ENCODE measurements around the gene WFS1. TPM values are rescaled to one million over a fixed set of nuclear protein-coding genes. Genes with fewer than 3 reads are reported as not detected.

WFS1 gene
- total and polyA plus RNA-seq, 2 of the 4 experiments (the other 2 are of a cell fraction): 9.7 to 42.4 TPM

GRCh38 chr4:6271701-6272465 is 2.2 kb downstream of the WFS1 start:
- Histone ChIP-seq H2AFZ (replicated peaks; ENCODE audit: low read length, poor library complexity) (peak overlapping the region; percentile 59), H2AK5ac (ENCODE audit: low read depth, low read length) (peak overlapping the region; percentile 86), H4K20me1 (ENCODE audit: insufficient read depth, low read length) (peaks cover 46% of the 10 kb centered on the region), H3K56ac (ENCODE audit: extremely low read depth, insufficient read depth, low read length) (no peak overlapping the region), H3K36me3 (ENCODE audit: control insufficient read depth, insufficient read depth, low read length) (peaks cover 3% of the 10 kb centered on the region; the same call in 1 of the 2 replicates), H3K4me1 (ENCODE audit: control insufficient read depth, insufficient read depth, low read length) (peaks cover 29% of the 10 kb centered on the region), H3K14ac (replicated peaks; ENCODE audit: low read depth, low read length) (no peak overlapping the region; the same call in 1 of the 2 replicates), H2BK120ac (ENCODE audit: low read depth, low read length) (peak overlapping the region; percentile 37), H3K9me1 (ENCODE audit: insufficient read depth, low read length) (peaks cover 18% of the 10 kb centered on the region), H3K9ac (ENCODE audit: low read depth, low read length) (no peak overlapping the region), H3K27me3 (ENCODE audit: control insufficient read depth, insufficient read depth, low read length) (peaks cover 2% of the 10 kb centered on the region; the same call in 1 of the 2 replicates), H4K91ac (ENCODE audit: insufficient read depth, low read depth, low read length) (peak overlapping the region; percentile 25), H3K4ac (ENCODE audit: low read depth, low read length) (peak overlapping the region; percentile 41), H2AK9ac (replicated peaks; ENCODE audit: low read depth, low read length, poor library complexity) (peak overlapping the region; percentile 62), H2BK20ac (ENCODE audit: low read depth, low read length) (peak overlapping the region; percentile 53), H3K4me3 (ENCODE audit: insufficient read depth, low read depth, low read length) (no peak overlapping the region), H3K23ac (ENCODE audit: low read depth, low read length) (no peak overlapping the region; the same call in 1 of the 2 replicates), H3K79me1 (ENCODE audit: low read depth in 1 of 2, low read length in 2 of 2) (peaks cover 22 to 59% of the 10 kb centered on the region in 2 experiments), H2BK5ac (ENCODE audit: low read depth, low read length, poor library complexity, severe bottlenecking) (peak overlapping the region; percentile 55), H3K4me2 (ENCODE audit: low read depth, low read length) (no peak overlapping the region), H4K8ac (ENCODE audit: low read depth in 2 of 2, low read length in 2 of 2) (no peak overlapping the region), H3K27ac (ENCODE audit: insufficient read depth, low read length) (no peak overlapping the region), H3K18ac (ENCODE audit: low read depth, low read length) (no peak overlapping the region), H2BK15ac (ENCODE audit: low read depth, low read length) (peak overlapping the region; percentile 83; the same call in 1 of the 3 replicates), H4K5ac (ENCODE audit: low read depth, low read length) (peak overlapping the region; percentile 27; the same call in 1 of the 2 replicates), H3K9me3 (ENCODE audit: control insufficient read depth, insufficient read depth, low read length) (no peaks in the 10 kb centered on the region)
- ChIA-PET CTCF (interaction anchor here (1.0 to 1.8 kb wide), 2 partner anchors 22 to 56 kb away, joined by 3 to 4 read pairs; no protein-coding TSS in a partner anchor), POLR2A (ENCODE audit: unreplicated experiment) (no interaction called here)
- DNase-seq: no peak
- in situ Hi-C loops (cut with MboI; ENCODE audit: low sequenced_read_pairs): no loop called here
- 88% methylated on average over 12 of the region's 15 CpGs; no CpG with 5 or more reads in 1 of the 2 experiments for WGBS, 2 experiments (ENCODE audit: extremely low coverage in 2 of 2, insufficient read length in 1 of 2)
- no TSS peak for BruUV-seq (replicated peaks)
- ATAC-seq (ENCODE audit: low read depth): no peak
- intact Hi-C loops (cut with micrococcal nuclease): no loop called here
- dilution Hi-C loops (cut with HindIII; ENCODE audit: low sequenced_read_pairs, unreplicated experiment): no loop called here
- TF ChIP-seq SMC3 (IDR thresholded peaks at IDR 0.05; ENCODE audit: low read depth, low read length) (no peak), RCOR1 (IDR thresholded peaks at IDR 0.05; ENCODE audit: insufficient replicate concordance, low read length) (no peak), POLR2A (IDR thresholded peaks at IDR 0.05; ENCODE audit: low read depth, low read length) (no peak), RFX5 (IDR thresholded peaks at IDR 0.05; ENCODE audit: low read depth, low read length) (no peak), MAFK (IDR thresholded peaks at IDR 0.05; ENCODE audit: low read depth, low read length) (no peak), CEBPB (IDR thresholded peaks at IDR 0.05; ENCODE audit: low read depth, low read length) (no peak), RAD21 (IDR thresholded peaks at IDR 0.05; ENCODE audit: low read length) (no peak), FOS (IDR thresholded peaks at IDR 0.05; ENCODE audit: low read depth, low read length) (no peak), NFE2L2 (IDR thresholded peaks at IDR 0.05; ENCODE audit: low read depth, low read length) (no peak), MAZ (IDR thresholded peaks at IDR 0.05; ENCODE audit: borderline replicate concordance, low read depth, low read length) (no peak), BHLHE40 (IDR thresholded peaks at IDR 0.05; ENCODE audit: low read depth, low read length) (no peak), MXI1 (IDR thresholded peaks at IDR 0.05; ENCODE audit: borderline replicate concordance, low read depth, low read length) (no peak), CHD1 (IDR thresholded peaks at IDR 0.05; ENCODE audit: low read depth, low read length) (no peak)
- TF ChIP-seq, protein P1, sequence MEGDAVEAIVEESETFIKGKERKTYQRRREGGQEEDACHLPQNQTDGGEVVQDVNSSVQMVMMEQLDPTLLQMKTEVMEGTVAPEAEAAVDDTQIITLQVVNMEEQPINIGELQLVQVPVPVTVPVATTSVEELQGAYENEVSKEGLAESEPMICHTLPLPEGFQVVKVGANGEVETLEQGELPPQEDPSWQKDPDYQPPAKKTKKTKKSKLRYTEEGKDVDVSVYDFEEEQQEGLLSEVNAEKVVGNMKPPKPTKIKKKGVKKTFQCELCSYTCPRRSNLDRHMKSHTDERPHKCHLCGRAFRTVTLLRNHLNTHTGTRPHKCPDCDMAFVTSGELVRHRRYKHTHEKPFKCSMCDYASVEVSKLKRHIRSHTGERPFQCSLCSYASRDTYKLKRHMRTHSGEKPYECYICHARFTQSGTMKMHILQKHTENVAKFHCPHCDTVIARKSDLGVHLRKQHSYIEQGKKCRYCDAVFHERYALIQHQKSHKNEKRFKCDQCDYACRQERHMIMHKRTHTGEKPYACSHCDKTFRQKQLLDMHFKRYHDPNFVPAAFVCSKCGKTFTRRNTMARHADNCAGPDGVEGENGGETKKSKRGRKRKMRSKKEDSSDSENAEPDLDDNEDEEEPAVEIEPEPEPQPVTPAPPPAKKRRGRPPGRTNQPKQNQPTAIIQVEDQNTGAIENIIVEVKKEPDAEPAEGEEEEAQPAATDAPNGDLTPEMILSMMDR (conservative IDR thresholded peaks at IDR 0.05; ENCODE audit: low read depth, low read length): no peak
- TF ChIP-seq, protein P2, sequence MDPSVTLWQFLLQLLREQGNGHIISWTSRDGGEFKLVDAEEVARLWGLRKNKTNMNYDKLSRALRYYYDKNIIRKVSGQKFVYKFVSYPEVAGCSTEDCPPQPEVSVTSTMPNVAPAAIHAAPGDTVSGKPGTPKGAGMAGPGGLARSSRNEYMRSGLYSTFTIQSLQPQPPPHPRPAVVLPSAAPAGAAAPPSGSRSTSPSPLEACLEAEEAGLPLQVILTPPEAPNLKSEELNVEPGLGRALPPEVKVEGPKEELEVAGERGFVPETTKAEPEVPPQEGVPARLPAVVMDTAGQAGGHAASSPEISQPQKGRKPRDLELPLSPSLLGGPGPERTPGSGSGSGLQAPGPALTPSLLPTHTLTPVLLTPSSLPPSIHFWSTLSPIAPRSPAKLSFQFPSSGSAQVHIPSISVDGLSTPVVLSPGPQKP (IDR thresholded peaks at IDR 0.05; ENCODE audit: borderline replicate concordance, low read depth, low read length): no peak

Data from IMR-90 (cell line).